ENCODE measurements around the gene SUPT6H.
"Not testable (repeated sequence)": the region's sequence is repeated elsewhere in the genome, so short reads cannot be mapped to it uniquely, and the experiment has no call there.

SUPT6H gene

DNA sequence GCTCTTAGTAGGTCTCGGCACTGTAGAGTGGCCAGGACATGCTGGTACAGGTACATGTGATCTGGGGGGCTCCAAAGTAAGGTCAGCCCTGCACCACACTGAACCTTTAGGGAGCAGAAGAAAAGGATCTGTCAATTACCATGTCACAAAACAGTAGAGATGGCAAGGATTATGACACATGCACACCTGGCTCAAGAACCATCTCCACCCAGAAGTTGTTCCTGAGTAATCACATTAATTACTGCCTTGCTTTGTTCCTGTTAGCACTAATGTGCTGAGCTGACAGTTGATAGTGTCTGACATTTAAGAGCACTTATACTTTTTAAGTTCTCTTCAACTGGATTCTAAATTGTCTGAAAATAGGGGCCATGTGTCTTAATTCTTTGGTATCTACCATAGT, 26.5 kb upstream of the SUPT6H start:
- no peak for TF ChIP-seq ZNF274 (IDR thresholded peaks at IDR 0.05; ENCODE audit: low read depth, low read length)
- no peak overlapping the region for H3K4me3 ChIP-seq (ENCODE audit: low read length)

DNA sequence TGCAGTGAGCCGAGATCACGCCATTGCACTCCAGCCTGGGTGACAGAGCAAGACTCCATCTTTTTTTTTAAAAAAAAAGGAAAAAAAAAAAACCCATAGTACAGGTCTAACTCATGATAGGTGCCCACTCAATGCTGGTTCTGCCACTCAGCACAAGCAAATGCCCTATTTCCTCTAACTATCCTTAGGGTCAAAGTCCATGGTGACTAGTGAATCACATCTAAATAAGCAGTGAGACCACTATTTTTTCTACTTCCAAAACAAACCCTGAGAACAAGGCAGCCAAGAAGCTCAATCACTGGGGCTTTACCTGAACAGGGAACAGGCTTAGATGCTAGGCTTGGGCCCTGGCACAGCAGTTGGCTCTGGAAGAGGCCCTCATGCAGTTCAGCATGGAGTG, 20.4 kb upstream of the SUPT6H start:
- H3K4me3 ChIP-seq (ENCODE audit: low read length): no peak overlapping the region
- no peak for TF ChIP-seq ZNF274 (IDR thresholded peaks at IDR 0.05; ENCODE audit: low read depth, low read length)

- TF ChIP-seq ZNF274 (IDR thresholded peaks at IDR 0.05; ENCODE audit: low read depth, low read length): no peak
- H3K4me3 ChIP-seq (ENCODE audit: low read length): peak overlapping the region; percentile 75
Observed at GRCh38 chr17:28643983-28644786, 17.8 kb upstream of the SUPT6H start.

GRCh38 chr17:28644787-28645575, 17.0 kb upstream of the SUPT6H start, which contains the start of gene BLTP2:
Gene BLTP2 (minus strand): TSS chr17:28645158. CDS start chr17:28645056, 102 bp downstream.
- TF ChIP-seq ZNF274 (IDR thresholded peaks at IDR 0.05; ENCODE audit: low read depth, low read length): no peak
- peak within 1 kb of the TSS; percentile 88 for H3K4me3 ChIP-seq (ENCODE audit: low read length)

DNA sequence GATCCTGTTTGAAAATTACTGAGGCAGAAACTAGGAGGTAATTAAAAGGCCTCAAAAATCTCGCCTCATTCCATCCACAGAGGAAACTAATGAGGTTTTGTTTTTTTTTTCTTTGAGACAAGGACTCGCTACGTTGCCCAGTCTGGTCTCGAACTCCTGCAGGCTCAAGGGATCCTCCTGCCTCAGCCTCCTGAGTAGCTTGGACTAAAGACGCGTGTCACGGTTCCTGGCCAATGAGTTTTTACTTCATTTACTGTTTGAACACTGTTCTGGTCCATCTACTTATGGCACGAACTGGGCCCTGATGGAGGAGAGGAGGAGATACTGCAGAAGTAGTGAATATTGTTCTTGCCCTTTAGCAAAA, 16.4 kb upstream of the SUPT6H start:
- TF ChIP-seq ZNF274 (IDR thresholded peaks at IDR 0.05; ENCODE audit: low read depth, low read length): no peak
- H3K4me3 ChIP-seq (ENCODE audit: low read length): peak overlapping the region; percentile 88

- no peak for TF ChIP-seq ZNF274 (IDR thresholded peaks at IDR 0.05; ENCODE audit: low read depth, low read length)
- no peak overlapping the region for H3K4me3 ChIP-seq (ENCODE audit: low read length)
Observed at GRCh38 chr17:28646039-28646754, 15.8 kb upstream of the SUPT6H start.

GRCh38 chr17:28648698-28649097, 13.3 kb upstream of the SUPT6H start:
- H3K4me3 ChIP-seq (ENCODE audit: low read length): no peak overlapping the region
- TF ChIP-seq ZNF274 (IDR thresholded peaks at IDR 0.05; ENCODE audit: low read depth, low read length): no peak

DNA sequence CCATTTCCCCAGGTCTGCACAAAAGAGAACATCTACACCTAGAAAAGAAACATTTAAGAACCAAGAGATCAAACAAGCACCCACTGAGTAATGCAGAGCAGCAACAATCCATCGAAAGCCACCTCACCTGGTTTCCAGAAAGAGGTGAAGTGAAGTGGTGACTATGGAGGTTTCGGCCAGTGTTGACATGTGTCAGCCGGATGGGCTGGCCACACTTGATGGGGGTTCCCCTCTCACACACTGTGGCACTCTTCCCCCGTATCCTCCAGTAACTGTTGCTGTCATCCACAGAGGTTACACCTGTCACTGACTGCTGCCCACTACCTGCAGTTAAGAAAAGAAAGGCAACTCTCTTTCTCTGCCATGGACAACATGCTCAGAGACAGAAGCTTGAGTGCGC, 6.8 kb upstream of the SUPT6H start:
- H3K4me3 ChIP-seq (ENCODE audit: low read length): no peak overlapping the region
- TF ChIP-seq ZNF274 (IDR thresholded peaks at IDR 0.05; ENCODE audit: low read depth, low read length): no peak

GRCh38 chr17:28657756-28658155, 4.2 kb upstream of the SUPT6H start:
- no peak overlapping the region for H3K4me3 ChIP-seq (ENCODE audit: low read length)
- TF ChIP-seq ZNF274 (IDR thresholded peaks at IDR 0.05; ENCODE audit: low read depth, low read length): no peak

DNA sequence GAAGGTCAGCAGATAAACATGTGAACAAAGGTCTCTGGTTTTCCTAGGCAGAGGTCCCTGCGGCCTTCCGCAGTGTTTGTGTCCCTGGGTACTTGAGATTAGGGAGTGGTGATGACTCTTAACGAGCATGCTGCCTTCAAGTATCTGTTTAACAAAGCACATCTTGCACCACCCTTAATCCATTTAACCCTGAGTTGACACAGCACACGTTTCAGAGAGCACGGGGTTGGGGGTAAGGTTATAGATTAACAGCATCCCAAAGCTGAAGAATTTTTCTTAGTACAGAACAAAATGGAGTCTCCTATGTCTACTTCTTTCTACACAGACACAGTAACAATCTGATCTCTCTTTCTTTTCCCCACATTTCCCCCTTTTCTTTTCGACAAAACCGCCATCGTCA, 3.7 kb upstream of the SUPT6H start:
- not testable (repeated sequence) for H3K4me3 ChIP-seq (ENCODE audit: low read length)

GRCh38 chr17:28658766-28659496, 3.1 kb upstream of the SUPT6H start:
- H3K4me3 ChIP-seq (ENCODE audit: low read length): not testable (repeated sequence)

- not testable (repeated sequence) for H3K4me3 ChIP-seq (ENCODE audit: low read length)
Observed at GRCh38 chr17:28659497-28659881, 2.5 kb upstream of the SUPT6H start.

DNA sequence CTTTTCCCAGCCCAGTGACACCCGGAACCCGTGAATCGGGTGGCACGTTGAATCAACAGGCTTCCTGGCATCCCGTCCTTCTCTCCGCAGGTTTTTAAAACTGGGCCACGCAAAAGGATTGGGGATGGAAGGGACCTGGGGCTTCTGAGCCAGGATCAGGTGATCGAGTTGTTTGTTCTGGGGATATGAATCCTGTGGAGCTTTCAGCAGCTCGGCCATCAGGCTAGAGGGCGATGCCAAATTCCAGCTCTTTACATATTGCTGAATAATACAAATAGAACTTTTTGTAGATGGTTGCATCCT, 473 bp downstream of the SUPT6H start:
- H3K4me3 ChIP-seq (ENCODE audit: low read length): peak overlapping the region; percentile 76
- no peak for TF ChIP-seq ZNF274 (IDR thresholded peaks at IDR 0.05; ENCODE audit: low read depth, low read length)

- TF ChIP-seq ZNF274 (IDR thresholded peaks at IDR 0.05; ENCODE audit: low read depth, low read length): no peak
- no peak overlapping the region for H3K4me3 ChIP-seq (ENCODE audit: low read length)
Observed at GRCh38 chr17:28663723-28664122, 1.7 kb downstream of the SUPT6H start.

All from GM08714 (cell line).